ENCODE results near the gene ARID3B.

DNA sequence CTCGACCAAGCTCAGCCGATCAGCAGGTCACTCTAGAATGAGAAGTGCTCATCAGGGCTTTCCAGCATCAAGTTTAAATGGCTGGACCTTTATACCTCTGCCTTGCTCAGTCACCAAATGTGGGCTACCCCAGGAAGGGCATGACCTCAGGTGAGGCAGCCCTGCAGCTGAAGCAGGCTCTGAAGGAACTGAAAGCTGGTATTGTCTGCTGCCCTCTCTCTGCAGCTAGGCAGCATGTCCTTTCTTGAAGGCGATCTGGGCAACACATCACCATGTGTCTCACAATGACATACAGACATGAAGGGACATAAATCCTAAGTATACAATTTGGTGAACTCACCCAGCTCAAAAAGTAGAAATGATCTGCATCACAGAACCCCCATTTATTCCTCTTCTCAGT lies 38.7 kb upstream of the ARID3B start:
- TF ChIP-seq CTCF (conservative IDR thresholded peaks at IDR 0.05; ENCODE audit: low read length) (0 out of 2 replicates have a peak, but pooled peaks have one; percentile 21), EZH2phosphoT487 (IDR thresholded peaks at IDR 0.05; ENCODE audit: borderline replicate concordance, low read depth, low read length) (no peak)
